ENCODE measurements around the gene ZC2HC1B.

Gene ZC2HC1B

GRCh38 chr6:143980921-143981320, 116.6 kb downstream of the ZC2HC1B start (continued):
- TF ChIP-seq, protein P1, sequence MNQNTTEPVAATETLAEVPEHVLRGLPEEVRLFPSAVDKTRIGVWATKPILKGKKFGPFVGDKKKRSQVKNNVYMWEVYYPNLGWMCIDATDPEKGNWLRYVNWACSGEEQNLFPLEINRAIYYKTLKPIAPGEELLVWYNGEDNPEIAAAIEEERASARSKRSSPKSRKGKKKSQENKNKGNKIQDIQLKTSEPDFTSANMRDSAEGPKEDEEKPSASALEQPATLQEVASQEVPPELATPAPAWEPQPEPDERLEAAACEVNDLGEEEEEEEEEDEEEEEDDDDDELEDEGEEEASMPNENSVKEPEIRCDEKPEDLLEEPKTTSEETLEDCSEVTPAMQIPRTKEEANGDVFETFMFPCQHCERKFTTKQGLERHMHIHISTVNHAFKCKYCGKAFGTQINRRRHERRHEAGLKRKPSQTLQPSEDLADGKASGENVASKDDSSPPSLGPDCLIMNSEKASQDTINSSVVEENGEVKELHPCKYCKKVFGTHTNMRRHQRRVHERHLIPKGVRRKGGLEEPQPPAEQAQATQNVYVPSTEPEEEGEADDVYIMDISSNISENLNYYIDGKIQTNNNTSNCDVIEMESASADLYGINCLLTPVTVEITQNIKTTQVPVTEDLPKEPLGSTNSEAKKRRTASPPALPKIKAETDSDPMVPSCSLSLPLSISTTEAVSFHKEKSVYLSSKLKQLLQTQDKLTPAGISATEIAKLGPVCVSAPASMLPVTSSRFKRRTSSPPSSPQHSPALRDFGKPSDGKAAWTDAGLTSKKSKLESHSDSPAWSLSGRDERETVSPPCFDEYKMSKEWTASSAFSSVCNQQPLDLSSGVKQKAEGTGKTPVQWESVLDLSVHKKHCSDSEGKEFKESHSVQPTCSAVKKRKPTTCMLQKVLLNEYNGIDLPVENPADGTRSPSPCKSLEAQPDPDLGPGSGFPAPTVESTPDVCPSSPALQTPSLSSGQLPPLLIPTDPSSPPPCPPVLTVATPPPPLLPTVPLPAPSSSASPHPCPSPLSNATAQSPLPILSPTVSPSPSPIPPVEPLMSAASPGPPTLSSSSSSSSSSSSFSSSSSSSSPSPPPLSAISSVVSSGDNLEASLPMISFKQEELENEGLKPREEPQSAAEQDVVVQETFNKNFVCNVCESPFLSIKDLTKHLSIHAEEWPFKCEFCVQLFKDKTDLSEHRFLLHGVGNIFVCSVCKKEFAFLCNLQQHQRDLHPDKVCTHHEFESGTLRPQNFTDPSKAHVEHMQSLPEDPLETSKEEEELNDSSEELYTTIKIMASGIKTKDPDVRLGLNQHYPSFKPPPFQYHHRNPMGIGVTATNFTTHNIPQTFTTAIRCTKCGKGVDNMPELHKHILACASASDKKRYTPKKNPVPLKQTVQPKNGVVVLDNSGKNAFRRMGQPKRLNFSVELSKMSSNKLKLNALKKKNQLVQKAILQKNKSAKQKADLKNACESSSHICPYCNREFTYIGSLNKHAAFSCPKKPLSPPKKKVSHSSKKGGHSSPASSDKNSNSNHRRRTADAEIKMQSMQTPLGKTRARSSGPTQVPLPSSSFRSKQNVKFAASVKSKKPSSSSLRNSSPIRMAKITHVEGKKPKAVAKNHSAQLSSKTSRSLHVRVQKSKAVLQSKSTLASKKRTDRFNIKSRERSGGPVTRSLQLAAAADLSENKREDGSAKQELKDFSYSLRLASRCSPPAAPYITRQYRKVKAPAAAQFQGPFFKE (tag by site-specific recombination; IDR thresholded peaks at IDR 0.05; ENCODE audit: borderline replicate concordance) = no peak
- TF ChIP-seq ZEB2 (tag by site-specific recombination; IDR thresholded peaks at IDR 0.05) (no peak), SCRT1 (tag by site-specific recombination; IDR thresholded peaks at IDR 0.05; ENCODE audit: borderline replicate concordance) (no peak), ZBTB17 (tag by site-specific recombination; IDR thresholded peaks at IDR 0.05) (no peak)
- TF ChIP-seq, protein P2, sequence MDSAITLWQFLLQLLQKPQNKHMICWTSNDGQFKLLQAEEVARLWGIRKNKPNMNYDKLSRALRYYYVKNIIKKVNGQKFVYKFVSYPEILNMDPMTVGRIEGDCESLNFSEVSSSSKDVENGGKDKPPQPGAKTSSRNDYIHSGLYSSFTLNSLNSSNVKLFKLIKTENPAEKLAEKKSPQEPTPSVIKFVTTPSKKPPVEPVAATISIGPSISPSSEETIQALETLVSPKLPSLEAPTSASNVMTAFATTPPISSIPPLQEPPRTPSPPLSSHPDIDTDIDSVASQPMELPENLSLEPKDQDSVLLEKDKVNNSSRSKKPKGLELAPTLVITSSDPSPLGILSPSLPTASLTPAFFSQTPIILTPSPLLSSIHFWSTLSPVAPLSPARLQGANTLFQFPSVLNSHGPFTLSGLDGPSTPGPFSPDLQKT (IDR thresholded peaks at IDR 0.05; ENCODE audit: borderline replicate concordance, low read depth, low read length) = no peak

DNA sequence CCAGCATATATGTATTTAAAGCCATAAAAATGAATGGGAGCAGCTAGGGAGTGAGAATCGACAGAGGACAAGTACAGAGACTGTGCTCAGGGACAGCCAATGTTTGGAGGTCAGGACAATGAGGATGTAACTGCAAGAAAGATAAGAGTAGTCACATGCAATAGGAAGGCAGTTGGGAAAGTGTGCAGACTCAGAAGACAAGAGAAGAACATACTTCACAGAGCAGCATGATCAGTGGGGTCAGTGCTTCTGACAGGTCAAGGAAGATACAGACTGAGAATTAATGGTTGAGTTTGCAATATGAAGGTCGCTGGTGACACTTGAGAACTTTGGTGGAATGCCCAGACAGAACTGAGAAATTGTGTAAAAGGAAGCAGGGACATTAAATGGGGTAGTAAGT, 118.7 kb downstream of the ZC2HC1B start:
- no peaks in the 10 kb centered on the region for H3K36me3 ChIP-seq (ENCODE audit: control insufficient read depth in 2 of 2, insufficient read depth in 1 of 2, low read length in 2 of 2)
- ChIA-PET CTCF (interaction anchor here (0.7 to 0.9 kb wide), 3 partner anchors 41 to 1232 kb away, joined by 3 read pairs; no protein-coding TSS in a partner anchor), POLR2A (no interaction called here)
- TF ChIP-seq ZSCAN30 (tag by site-specific recombination; IDR thresholded peaks at IDR 0.05) = no peak
- TF ChIP-seq GLIS1 (tag by site-specific recombination; IDR thresholded peaks at IDR 0.05) = no peak
- no peak for TF ChIP-seq ZFP37 (tag by site-specific recombination; IDR thresholded peaks at IDR 0.05)
- no peak for TF ChIP-seq INSM2 (tag by site-specific recombination; IDR thresholded peaks at IDR 0.05)
- TF ChIP-seq, protein P3, sequence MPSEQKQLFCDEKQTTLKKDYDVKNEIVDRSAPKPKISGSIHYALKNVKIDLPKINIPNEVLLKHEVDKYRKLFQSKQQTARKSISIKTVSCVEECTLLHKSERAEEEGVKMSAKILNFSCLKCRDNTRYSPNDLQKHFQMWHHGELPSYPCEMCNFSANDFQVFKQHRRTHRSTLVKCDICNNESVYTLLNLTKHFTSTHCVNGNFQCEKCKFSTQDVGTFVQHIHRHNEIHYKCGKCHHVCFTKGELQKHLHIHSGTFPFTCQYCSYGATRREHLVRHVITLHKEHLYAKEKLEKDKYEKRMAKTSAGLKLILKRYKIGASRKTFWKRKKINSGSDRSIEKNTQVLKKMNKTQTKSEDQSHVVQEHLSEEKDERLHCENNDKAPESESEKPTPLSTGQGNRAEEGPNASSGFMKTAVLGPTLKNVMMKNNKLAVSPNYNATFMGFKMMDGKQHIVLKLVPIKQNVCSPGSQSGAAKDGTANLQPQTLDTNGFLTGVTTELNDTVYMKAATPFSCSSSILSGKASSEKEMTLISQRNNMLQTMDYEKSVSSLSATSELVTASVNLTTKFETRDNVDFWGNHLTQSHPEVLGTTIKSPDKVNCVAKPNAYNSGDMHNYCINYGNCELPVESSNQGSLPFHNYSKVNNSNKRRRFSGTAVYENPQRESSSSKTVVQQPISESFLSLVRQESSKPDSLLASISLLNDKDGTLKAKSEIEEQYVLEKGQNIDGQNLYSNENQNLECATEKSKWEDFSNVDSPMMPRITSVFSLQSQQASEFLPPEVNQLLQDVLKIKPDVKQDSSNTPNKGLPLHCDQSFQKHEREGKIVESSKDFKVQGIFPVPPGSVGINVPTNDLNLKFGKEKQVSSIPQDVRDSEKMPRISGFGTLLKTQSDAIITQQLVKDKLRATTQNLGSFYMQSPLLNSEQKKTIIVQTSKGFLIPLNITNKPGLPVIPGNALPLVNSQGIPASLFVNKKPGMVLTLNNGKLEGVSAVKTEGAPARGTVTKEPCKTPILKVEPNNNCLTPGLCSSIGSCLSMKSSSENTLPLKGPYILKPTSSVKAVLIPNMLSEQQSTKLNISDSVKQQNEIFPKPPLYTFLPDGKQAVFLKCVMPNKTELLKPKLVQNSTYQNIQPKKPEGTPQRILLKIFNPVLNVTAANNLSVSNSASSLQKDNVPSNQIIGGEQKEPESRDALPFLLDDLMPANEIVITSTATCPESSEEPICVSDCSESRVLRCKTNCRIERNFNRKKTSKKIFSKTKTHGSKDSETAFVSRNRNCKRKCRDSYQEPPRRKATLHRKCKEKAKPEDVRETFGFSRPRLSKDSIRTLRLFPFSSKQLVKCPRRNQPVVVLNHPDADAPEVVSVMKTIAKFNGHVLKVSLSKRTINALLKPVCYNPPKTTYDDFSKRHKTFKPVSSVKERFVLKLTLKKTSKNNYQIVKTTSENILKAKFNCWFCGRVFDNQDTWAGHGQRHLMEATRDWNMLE (tag by site-specific recombination; conservative IDR thresholded peaks at IDR 0.05; ENCODE audit: low read depth) = no peak
- no peak for TF ChIP-seq ZNF114 (tag by site-specific recombination; IDR thresholded peaks at IDR 0.05)
- no peak for TF ChIP-seq ZNF140 (tag by site-specific recombination; IDR thresholded peaks at IDR 0.05)
- no peak for TF ChIP-seq ZNF654 (tag by site-specific recombination; IDR thresholded peaks at IDR 0.05; ENCODE audit: low read depth)
- no peak for TF ChIP-seq HOXD13 (CRISPR knock-in tag; IDR thresholded peaks at IDR 0.05; ENCODE audit: borderline replicate concordance)
- TF ChIP-seq KLF1 (tag by site-specific recombination; IDR thresholded peaks at IDR 0.05) = no peak
- no peak for TF ChIP-seq ZNF174 (tag by site-specific recombination; IDR thresholded peaks at IDR 0.05)
- TF ChIP-seq ZNF433 (tag by site-specific recombination; IDR thresholded peaks at IDR 0.05; ENCODE audit: low read depth) = no peak
- TF ChIP-seq ZNF292 (tag by site-specific recombination; IDR thresholded peaks at IDR 0.05; ENCODE audit: borderline replicate concordance, low read depth) = no peak
- H3K27ac ChIP-seq (ENCODE audit: extremely low read depth, low read depth, low read length) = no peak overlapping the region
- no peaks in the 10 kb centered on the region for H3K9me3 ChIP-seq (ENCODE audit: control insufficient read depth, insufficient read depth, low read depth, low read length)
- H3K4me1 ChIP-seq (ENCODE audit: control insufficient read depth, insufficient read depth, low read length) = no peaks in the 10 kb centered on the region
- no peak overlapping the region for H3K4me3 ChIP-seq (ENCODE audit: low read depth, low read length)

All from HEK293 (cell line).